ENCODE results near the gene PPM1J.
A peak's percentile ranks its signal among the peaks of the same experiment; 100 is the strongest.

Gene PPM1J

GRCh38 chr1:112704934-112705627 lies 10.1 kb downstream of the PPM1J start:
- DNase-seq (ENCODE audit: insufficient read length, low spot score): peak; percentile 95
- peak; percentile 75 for FAIRE-seq
- peak; percentile 70 for TF ChIP-seq POLR2A (IDR thresholded peaks at IDR 0.05; ENCODE audit: low read depth, low read length)

- no peak for TF ChIP-seq POLR2A (IDR thresholded peaks at IDR 0.05; ENCODE audit: low read depth, low read length)
- DNase-seq (ENCODE audit: insufficient read length, low spot score) (no peak), FAIRE-seq (no peak)
Observed at GRCh38 chr1:112704391-112704933, 10.7 kb downstream of the PPM1J start.

- no peak for FAIRE-seq
- no peak for DNase-seq (ENCODE audit: insufficient read length, low spot score)
- no peak for TF ChIP-seq POLR2A (IDR thresholded peaks at IDR 0.05; ENCODE audit: low read depth, low read length)
Observed at GRCh38 chr1:112703706-112704105, 11.4 kb downstream of the PPM1J start.

- TF ChIP-seq POLR2A (IDR thresholded peaks at IDR 0.05; ENCODE audit: low read depth, low read length): no peak
- no peak for DNase-seq (ENCODE audit: insufficient read length, low spot score)
- no peak for FAIRE-seq
Observed at GRCh38 chr1:112702420-112703261, 12.5 kb downstream of the PPM1J start.

GRCh38 chr1:112702067-112702395 lies 13.1 kb downstream of the PPM1J start:
- TF ChIP-seq POLR2A (IDR thresholded peaks at IDR 0.05; ENCODE audit: low read depth, low read length): no peak
- DNase-seq (ENCODE audit: insufficient read length, low spot score): no peak
- FAIRE-seq: no peak

DNA sequence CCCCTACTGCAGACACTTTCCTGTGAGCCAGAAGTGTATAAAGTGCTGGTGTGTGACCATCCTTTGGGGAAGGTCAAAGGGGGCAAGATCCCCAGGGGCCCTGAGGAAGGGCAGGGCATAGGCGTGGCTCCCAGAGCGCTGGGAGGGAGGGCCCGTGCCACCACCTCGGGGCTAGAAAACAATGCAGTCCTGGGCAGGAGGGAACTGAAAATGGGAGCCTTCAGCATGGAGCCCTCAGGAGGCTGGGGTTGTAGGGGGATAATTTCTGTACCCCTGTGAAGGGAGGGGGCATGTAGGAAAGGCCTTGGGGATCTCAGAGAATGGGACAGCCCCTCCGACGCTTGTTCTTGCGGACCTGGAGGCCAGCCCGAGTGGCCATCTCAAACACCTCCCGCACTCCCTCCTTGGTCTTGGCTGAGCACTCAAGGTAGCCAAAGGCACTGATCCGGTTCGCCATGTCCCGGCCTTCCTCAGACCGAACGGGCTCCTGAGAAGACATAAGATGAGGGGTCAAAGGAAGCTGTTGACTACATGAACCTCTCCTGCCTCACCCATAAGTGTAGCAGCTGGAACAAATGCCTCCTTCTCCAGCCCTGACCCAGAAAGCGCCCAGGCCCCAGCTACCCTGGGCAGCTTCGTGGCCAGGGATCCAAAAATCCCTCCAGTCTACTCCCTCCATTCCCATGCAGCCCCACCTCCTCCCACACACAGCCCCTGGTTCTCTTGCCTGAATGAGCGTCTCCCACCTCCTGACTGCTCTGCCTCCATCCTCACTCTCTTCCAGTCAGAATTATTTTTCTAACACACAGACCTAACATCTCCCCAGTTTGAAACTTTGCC lies 13.7 kb downstream of the PPM1J start:
- TF ChIP-seq POLR2A (IDR thresholded peaks at IDR 0.05; ENCODE audit: low read depth, low read length): no peak
- no peak for DNase-seq (ENCODE audit: insufficient read length, low spot score)
- no peak for FAIRE-seq

- DNase-seq (ENCODE audit: insufficient read length, low spot score): peak; percentile 80
- FAIRE-seq: peak; percentile 69
- TF ChIP-seq POLR2A (IDR thresholded peaks at IDR 0.05; ENCODE audit: low read depth, low read length): no peak; the same call in 1 of the 2 replicates
Observed at GRCh38 chr1:112700290-112701226, 14.6 kb downstream of the PPM1J start.

- TF ChIP-seq POLR2A (IDR thresholded peaks at IDR 0.05; ENCODE audit: low read depth, low read length): no peak
- DNase-seq (ENCODE audit: insufficient read length, low spot score) (no peak), FAIRE-seq (no peak)
Observed at GRCh38 chr1:112699425-112700144, 15.5 kb downstream of the PPM1J start.

DNA sequence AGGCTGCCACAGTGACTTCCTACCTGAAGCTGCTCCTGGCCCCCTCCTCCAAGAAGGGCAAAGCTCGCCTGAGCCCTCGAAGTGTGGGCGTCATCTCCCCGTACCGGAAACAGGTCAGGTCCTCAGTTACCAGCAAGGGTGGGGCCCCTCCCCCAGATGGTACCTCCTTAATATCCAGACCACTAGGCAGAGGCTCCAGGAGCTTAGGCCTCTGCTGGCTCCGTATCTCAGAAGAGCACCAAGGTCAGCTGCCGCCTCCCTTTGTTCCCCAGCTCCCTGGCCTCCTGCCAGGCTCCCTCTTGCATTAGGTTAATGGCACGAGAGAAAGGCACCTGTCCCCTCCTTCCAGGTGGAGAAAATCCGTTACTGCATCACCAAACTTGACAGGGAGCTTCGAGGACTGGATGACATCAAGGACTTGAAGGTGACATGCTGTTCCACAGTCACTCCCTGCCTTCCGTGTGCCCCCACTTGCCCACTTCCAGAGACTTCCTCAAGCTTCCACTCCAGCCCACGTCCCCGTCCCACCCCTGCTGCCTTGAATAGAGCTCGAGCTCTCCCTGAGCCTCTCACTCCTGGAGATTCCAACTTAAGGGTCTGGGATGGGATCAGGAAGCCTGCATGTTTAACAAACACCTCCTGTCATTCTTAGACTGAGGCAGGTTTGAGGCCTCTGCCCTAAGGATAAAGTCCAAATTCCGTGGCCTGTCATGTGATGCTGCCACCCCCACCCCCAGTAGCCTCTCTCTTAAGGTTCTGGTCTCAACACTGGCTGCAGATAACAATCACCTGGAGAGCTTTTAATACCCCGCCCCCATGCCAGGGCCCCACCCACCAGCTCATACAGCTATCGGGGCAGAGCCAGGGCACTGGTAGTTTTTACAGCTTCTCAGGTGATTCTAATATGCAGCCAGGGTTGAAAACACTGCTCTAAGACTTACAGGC lies 16.5 kb downstream of the PPM1J start:
- DNase-seq (ENCODE audit: insufficient read length, low spot score) (no peak), FAIRE-seq (no peak)
- TF ChIP-seq POLR2A (IDR thresholded peaks at IDR 0.05; ENCODE audit: low read depth, low read length): no peak

DNA sequence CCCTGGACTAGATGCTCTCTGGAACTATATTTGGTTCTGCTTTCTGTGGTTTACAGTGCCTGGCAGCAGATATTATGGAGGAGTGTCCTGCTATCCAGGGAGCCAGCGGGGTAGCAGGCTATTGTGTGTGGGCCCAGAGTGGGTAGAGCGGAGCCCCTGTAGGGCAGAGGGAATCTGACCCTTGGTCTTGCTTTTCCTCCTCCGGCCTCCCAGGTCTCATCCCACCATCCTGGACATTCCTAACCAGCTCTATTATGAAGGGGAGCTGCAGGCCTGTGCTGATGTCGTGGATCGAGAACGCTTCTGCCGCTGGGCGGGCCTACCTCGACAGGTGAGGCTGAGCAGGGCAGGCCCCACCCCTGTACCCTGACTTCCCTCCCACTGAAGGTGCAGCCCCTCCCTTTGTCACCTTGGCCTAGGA lies 17.3 kb downstream of the PPM1J start:
- FAIRE-seq (no peak), DNase-seq (ENCODE audit: insufficient read length, low spot score) (no peak)
- TF ChIP-seq POLR2A (IDR thresholded peaks at IDR 0.05; ENCODE audit: low read depth, low read length): no peak

- DNase-seq (ENCODE audit: insufficient read length, low spot score) (no peak), FAIRE-seq (no peak)
- TF ChIP-seq POLR2A (IDR thresholded peaks at IDR 0.05; ENCODE audit: low read depth, low read length): no peak
Observed at GRCh38 chr1:112696578-112697314, 18.4 kb downstream of the PPM1J start.
